HepG2 (cell line): ENCODE measurements around the gene TOM1L1. TPM values are rescaled to one million over a fixed set of nuclear protein-coding genes. Genes with fewer than 3 reads are reported as not detected.

ENCODE experiments used
- AKAP8 ChIP-seq: sonication (generic); formaldehyde crosslinking; IDR thresholded peaks from 2 replicates; pipeline ENCODE4 v1.5.1; 2020; ENCODE audit warnings: mild to moderate bottlenecking, missing genetic modification reagents
- ATF1 ChIP-seq: IDR thresholded peaks from 2 replicates; pipeline ENCODE4 v1.6.1; 2016; ENCODE audit warnings: mild to moderate bottlenecking, control low read depth
- ETV6 ChIP-seq: sonication (generic); formaldehyde crosslinking; conservative IDR thresholded peaks from 2 replicates; pipeline ENCODE4 v1.4.0; 2020; ENCODE audit warnings: missing genetic modification reagents
- GATAD1 ChIP-seq: IDR thresholded peaks from 2 replicates; pipeline ENCODE4 v1.6.1; 2016; ENCODE audit warnings: missing genetic modification reagents, missing compliant biosample characterization
- KDM2A ChIP-seq: sonication (generic); formaldehyde crosslinking; IDR thresholded peaks from 2 replicates; pipeline ENCODE4 v1.4.0; 2020; ENCODE audit warnings: low read depth, missing genetic modification reagents, borderline replicate concordance
- KLF11 ChIP-seq: IDR thresholded peaks from 2 replicates; pipeline ENCODE4 v1.6.1; 2016; ENCODE audit warnings: missing compliant biosample characterization
- MTA3 ChIP-seq: sonication (generic); formaldehyde crosslinking; IDR thresholded peaks from 2 replicates; pipeline ENCODE4 v1.4.0; 2020; ENCODE audit warnings: missing genetic modification reagents
- TCF7L2 ChIP-seq: IDR thresholded peaks from 2 replicates; pipeline ENCODE4 v1.6.1; 2011; ENCODE audit warnings: mild to moderate bottlenecking, low read depth, low read length, moderate library complexity
- ZNF121 ChIP-seq: sonication (generic); formaldehyde crosslinking; IDR thresholded peaks from 2 replicates; pipeline ENCODE4 v1.5.0; 2020; ENCODE audit warnings: mild to moderate bottlenecking, missing genetic modification reagents
- ZNF232 ChIP-seq: sonication (generic); formaldehyde crosslinking; IDR thresholded peaks from 2 replicates; pipeline ENCODE4 v1.4.0; 2020; ENCODE audit warnings: missing genetic modification reagents, borderline replicate concordance
- ZNF282 ChIP-seq: fragments of 450-650 bp; IDR thresholded peaks from 2 replicates; pipeline ENCODE4 v1.6.1; 2018; ENCODE audit not compliant: partially characterized antibody
- ZNF343 ChIP-seq: sonication (generic); formaldehyde crosslinking; IDR thresholded peaks from 2 replicates; pipeline ENCODE4 v1.4.0; 2020; ENCODE audit warnings: mild to moderate bottlenecking, missing genetic modification reagents
- ZNF589 ChIP-seq: sonication (generic); formaldehyde crosslinking; conservative IDR thresholded peaks from 2 replicates; pipeline ENCODE4 v1.8.0; 2022; ENCODE audit warnings: mild to moderate bottlenecking, moderate library complexity, missing genetic modification reagents
- ZSCAN31 ChIP-seq: sonication (generic); formaldehyde crosslinking; IDR thresholded peaks from 2 replicates; pipeline ENCODE4 v1.5.0; 2020; ENCODE audit warnings: low read depth, mild to moderate bottlenecking, missing genetic modification reagents
- polyA plus RNA-seq, 8 experiments: library from polyadenylated mRNA; depleted of rRNA in 3 of 8; stranded (reverse) in 7 of 8; unstranded in 1 of 8; fragments of >200 nt; fragmentation: Illumina TruSeq in 4 of 8; extraction: Trizol in 4 of 8; gene quantifications; 2 replicates each; pipeline versions ENCODE4 v1.2.1 to v1.2.3, GENCODE V29; 2011 to 2016; ENCODE audit warnings: low read depth in 4 of 8, missing spikeins in 1 of 8, mixed read lengths in 1 of 8; ENCODE audit not compliant: insufficient read depth in 1 of 8
- total RNA-seq, 5 experiments: library from RNA; depleted of rRNA; stranded (reverse); fragments of >200 nt; fragmentation: Illumina TruSeq; extraction: Trizol; gene quantifications; 2 replicates each; pipeline ENCODE4 v1.2.3, GENCODE V29; 2016; ENCODE audit warnings: low read depth in 1 of 5
- TF ChIP-seq, protein P1 (sequence below): sonication (generic); formaldehyde crosslinking; IDR thresholded peaks from 2 replicates; pipeline ENCODE4 v1.4.0; 2020; ENCODE audit warnings: mild to moderate bottlenecking, missing genetic modification reagents, borderline replicate concordance
- TF ChIP-seq, protein P2 (sequence below): sonication (generic); formaldehyde crosslinking; IDR thresholded peaks from 2 replicates; pipeline ENCODE4 v1.4.0; 2020; ENCODE audit warnings: low read depth, mild to moderate bottlenecking, missing genetic modification reagents
- TF ChIP-seq, protein P3 (sequence below): sonication (generic); formaldehyde crosslinking; IDR thresholded peaks from 2 replicates; pipeline ENCODE4 v1.5.0; 2020; ENCODE audit warnings: mild to moderate bottlenecking, missing genetic modification reagents, borderline replicate concordance
- TF ChIP-seq, protein P4 (sequence below): sonication (generic); formaldehyde crosslinking; IDR thresholded peaks from 2 replicates; pipeline ENCODE4 v1.5.0; 2020; ENCODE audit warnings: mild to moderate bottlenecking, missing genetic modification reagents

Gene TOM1L1
- total and polyA plus RNA-seq, 2 of the 13 experiments (the other 11 are each of a cell fraction or from before 2014, with no cell fraction given), result 45.3 to 51.3 TPM

DNA sequence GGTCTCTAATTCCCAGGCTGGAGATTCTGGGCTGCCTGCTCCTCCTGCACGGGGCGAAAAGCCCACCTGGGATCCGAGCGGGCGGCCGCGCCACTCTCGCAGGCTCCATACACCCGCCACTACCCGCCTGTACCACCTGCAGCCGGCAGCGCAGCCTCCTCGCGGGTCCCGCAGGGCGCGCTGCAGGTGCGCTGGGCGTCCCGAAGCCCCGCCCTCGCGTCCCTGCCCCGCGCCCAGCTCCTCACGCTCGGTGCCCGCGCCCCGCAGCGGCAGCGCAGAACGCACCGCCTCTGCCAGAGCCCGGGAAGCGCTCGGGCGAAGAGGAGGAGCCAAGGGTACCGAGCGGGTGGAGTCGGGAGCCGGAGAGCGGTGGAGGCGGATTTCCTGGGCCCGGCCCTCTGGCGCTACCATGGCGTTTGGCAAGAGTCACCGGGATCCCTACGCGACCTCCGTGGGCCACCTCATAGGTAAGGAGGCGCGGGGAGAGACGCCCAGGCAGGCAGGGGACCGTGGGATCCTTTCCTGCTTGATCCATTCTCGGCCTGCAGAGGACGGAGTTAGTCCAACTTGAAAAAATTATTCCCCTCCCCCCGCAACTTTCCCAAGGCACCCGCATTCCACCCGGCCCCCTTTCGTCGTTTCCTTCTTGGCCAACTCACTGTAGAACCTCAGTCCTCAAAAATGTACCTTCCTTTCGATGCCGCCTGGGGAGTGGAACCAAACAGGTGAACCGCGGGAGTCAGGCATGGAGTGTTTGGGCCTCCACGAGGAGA lies at the start of gene TOM1L1 (continued):
- TF ChIP-seq, protein P1, sequence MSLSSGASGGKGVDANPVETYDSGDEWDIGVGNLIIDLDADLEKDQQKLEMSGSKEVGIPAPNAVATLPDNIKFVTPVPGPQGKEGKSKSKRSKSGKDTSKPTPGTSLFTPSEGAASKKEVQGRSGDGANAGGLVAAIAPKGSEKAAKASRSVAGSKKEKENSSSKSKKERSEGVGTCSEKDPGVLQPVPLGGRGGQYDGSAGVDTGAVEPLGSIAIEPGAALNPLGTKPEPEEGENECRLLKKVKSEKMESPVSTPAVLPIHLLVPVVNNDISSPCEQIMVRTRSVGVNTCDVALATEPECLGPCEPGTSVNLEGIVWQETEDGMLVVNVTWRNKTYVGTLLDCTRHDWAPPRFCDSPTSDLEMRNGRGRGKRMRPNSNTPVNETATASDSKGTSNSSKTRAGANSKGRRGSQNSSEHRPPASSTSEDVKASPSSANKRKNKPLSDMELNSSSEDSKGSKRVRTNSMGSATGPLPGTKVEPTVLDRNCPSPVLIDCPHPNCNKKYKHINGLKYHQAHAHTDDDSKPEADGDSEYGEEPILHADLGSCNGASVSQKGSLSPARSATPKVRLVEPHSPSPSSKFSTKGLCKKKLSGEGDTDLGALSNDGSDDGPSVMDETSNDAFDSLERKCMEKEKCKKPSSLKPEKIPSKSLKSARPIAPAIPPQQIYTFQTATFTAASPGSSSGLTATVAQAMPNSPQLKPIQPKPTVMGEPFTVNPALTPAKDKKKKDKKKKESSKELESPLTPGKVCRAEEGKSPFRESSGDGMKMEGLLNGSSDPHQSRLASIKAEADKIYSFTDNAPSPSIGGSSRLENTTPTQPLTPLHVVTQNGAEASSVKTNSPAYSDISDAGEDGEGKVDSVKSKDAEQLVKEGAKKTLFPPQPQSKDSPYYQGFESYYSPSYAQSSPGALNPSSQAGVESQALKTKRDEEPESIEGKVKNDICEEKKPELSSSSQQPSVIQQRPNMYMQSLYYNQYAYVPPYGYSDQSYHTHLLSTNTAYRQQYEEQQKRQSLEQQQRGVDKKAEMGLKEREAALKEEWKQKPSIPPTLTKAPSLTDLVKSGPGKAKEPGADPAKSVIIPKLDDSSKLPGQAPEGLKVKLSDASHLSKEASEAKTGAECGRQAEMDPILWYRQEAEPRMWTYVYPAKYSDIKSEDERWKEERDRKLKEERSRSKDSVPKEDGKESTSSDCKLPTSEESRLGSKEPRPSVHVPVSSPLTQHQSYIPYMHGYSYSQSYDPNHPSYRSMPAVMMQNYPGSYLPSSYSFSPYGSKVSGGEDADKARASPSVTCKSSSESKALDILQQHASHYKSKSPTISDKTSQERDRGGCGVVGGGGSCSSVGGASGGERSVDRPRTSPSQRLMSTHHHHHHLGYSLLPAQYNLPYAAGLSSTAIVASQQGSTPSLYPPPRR (CRISPR knock-in tag), result peak; percentile 41; the same call in 1 of the 2 replicates
- no peak for TF ChIP-seq TCF7L2
- no peak for TF ChIP-seq ETV6 (CRISPR knock-in tag)
- TF ChIP-seq, protein P2, sequence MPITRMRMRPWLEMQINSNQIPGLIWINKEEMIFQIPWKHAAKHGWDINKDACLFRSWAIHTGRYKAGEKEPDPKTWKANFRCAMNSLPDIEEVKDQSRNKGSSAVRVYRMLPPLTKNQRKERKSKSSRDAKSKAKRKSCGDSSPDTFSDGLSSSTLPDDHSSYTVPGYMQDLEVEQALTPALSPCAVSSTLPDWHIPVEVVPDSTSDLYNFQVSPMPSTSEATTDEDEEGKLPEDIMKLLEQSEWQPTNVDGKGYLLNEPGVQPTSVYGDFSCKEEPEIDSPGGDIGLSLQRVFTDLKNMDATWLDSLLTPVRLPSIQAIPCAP, result 0 out of 2 replicates have a peak, but pooled peaks have one; percentile 58
- no peak for TF ChIP-seq AKAP8 (CRISPR knock-in tag)
- peak; percentile 28; the same call in 1 of the 2 replicates for TF ChIP-seq ZNF121
- TF ChIP-seq, protein P3, sequence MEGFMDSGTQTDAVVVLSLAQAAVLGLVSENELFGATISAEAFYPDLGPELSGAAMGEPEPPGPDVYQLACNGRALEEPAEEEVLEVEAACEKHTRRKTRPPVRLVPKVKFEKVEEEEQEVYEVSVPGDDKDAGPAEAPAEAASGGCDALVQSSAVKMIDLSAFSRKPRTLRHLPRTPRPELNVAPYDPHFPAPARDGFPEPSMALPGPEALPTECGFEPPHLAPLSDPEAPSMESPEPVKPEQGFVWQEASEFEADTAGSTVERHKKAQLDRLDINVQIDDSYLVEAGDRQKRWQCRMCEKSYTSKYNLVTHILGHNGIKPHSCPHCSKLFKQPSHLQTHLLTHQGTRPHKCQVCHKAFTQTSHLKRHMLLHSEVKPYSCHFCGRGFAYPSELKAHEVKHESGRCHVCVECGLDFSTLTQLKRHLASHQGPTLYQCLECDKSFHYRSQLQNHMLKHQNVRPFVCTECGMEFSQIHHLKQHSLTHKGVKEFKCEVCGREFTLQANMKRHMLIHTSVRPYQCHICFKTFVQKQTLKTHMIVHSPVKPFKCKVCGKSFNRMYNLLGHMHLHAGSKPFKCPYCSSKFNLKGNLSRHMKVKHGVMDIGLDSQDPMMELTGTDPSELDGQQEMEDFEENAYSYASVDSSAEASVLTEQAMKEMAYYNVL, result peak; percentile 25; the same call in 1 of the 2 replicates
- peak; percentile 97 for TF ChIP-seq ZSCAN31
- no peak for TF ChIP-seq ATF1 (CRISPR knock-in tag)
- peak; percentile 80; the same call in 1 of the 2 replicates for TF ChIP-seq ZNF589 (CRISPR knock-in tag)
- no peak for TF ChIP-seq ZNF343
- no peak for TF ChIP-seq ZNF232 (CRISPR knock-in tag)
- peak; percentile 36; the same call in 1 of the 2 replicates for TF ChIP-seq GATAD1 (CRISPR knock-in tag)
- TF ChIP-seq MTA3 (CRISPR knock-in tag), result no peak
- TF ChIP-seq, protein P4, sequence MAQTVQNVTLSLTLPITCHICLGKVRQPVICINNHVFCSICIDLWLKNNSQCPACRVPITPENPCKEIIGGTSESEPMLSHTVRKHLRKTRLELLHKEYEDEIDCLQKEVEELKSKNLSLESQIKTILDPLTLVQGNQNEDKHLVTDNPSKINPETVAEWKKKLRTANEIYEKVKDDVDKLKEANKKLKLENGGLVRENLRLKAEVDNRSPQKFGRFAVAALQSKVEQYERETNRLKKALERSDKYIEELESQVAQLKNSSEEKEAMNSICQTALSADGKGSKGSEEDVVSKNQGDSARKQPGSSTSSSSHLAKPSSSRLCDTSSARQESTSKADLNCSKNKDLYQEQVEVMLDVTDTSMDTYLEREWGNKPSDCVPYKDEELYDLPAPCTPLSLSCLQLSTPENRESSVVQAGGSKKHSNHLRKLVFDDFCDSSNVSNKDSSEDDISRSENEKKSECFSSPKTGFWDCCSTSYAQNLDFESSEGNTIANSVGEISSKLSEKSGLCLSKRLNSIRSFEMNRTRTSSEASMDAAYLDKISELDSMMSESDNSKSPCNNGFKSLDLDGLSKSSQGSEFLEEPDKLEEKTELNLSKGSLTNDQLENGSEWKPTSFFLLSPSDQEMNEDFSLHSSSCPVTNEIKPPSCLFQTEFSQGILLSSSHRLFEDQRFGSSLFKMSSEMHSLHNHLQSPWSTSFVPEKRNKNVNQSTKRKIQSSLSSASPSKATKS (CRISPR knock-in tag), result no peak
- TF ChIP-seq KLF11 (CRISPR knock-in tag), result peak; percentile 54; the same call in 1 of the 2 replicates
- peak; percentile 88 for TF ChIP-seq KDM2A (CRISPR knock-in tag)
- TF ChIP-seq ZNF282, result no peak
